Epithelial cell of esophagus (primary cell): ENCODE data around the gene OR10AD1.

ENCODE experiments used
- DNase-seq: peaks from one replicate; pipeline ENCODE4 v3.0.0; 2010; ENCODE audit warnings: low read depth
- H3K4me3 ChIP-seq: 2 replicates; pipeline ENCODE4 v1.5.1; 2011; ENCODE audit warnings: mild to moderate bottlenecking, low read length, control low read depth
- TF ChIP-seq, protein P1 (sequence below): IDR thresholded peaks from 2 replicates; pipeline ENCODE4 v1.5.1; 2011; ENCODE audit warnings: low read depth, mild to moderate bottlenecking, low read length, control low read depth, inconsistent platforms; ENCODE audit not compliant: insufficient read depth; ENCODE audit errors: missing control alignments

OR10AD1 gene

GRCh38 chr12:48183091-48183875 is 19.8 kb downstream of the OR10AD1 start, which contains the start of gene CCDC184:
TSS of gene CCDC184 (plus strand) at chr12:48183644. CDS start at chr12:48184123, 479 bp downstream.
- TF ChIP-seq, protein P1, sequence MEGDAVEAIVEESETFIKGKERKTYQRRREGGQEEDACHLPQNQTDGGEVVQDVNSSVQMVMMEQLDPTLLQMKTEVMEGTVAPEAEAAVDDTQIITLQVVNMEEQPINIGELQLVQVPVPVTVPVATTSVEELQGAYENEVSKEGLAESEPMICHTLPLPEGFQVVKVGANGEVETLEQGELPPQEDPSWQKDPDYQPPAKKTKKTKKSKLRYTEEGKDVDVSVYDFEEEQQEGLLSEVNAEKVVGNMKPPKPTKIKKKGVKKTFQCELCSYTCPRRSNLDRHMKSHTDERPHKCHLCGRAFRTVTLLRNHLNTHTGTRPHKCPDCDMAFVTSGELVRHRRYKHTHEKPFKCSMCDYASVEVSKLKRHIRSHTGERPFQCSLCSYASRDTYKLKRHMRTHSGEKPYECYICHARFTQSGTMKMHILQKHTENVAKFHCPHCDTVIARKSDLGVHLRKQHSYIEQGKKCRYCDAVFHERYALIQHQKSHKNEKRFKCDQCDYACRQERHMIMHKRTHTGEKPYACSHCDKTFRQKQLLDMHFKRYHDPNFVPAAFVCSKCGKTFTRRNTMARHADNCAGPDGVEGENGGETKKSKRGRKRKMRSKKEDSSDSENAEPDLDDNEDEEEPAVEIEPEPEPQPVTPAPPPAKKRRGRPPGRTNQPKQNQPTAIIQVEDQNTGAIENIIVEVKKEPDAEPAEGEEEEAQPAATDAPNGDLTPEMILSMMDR, result no peak
- DNase-seq, result peak; percentile 47
- peak within 1 kb of the TSS; percentile 49 for H3K4me3 ChIP-seq

DNA sequence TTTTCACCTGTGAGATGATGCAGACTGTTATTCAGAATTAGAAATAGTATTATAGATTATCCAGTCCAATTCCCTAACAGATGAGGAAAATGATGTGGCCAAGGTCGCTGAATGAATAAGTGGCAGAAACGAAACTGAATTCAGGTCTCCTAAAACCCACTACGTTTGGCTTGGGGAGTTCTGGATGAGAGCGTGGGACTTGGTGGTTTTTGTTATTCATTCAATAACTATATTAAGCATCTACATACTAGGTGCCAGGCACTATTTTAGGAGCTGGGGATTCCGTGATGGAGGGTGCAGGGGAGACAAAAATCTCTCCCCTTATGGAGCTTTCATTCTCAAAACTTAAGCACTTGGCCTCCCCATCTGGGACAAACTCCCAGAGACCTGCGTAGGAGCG is 20.5 kb downstream of the OR10AD1 start:
- TF ChIP-seq, protein P1, result no peak
- no peak for DNase-seq
- peak overlapping the region; percentile 49 for H3K4me3 ChIP-seq

DNA sequence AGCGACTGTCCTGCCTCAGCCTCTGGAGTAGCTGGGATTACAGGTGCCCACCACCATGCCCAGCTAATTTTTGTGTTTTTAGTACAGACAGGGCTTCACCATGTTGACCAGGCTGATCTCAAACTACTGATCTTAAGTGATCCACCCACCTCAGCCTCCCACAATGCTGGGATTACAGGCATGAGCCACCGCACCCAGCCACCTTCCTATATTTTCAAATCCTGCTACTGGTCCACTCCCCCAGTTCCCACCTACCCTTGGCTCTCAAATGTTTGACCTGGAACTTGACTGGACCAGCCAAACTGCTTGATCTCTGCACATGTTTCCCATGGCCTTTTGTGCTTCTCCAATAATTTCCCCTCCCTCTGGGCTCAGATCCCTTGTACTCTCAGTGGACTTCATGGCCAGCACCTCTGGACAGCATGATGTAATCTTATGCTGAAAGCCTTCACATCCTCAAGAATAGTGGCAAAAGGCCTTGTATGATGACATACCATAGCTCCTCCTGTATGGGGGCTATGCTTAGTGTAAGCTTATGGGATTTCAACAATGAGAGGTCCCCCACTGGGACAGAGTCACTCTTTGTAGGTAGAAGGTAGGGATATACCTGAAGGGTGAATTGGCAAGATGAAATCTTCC is 22.1 kb downstream of the OR10AD1 start:
- no peak for DNase-seq
- H3K4me3 ChIP-seq, result no peak overlapping the region
- TF ChIP-seq, protein P1, result no peak

- TF ChIP-seq, protein P1, result no peak
- no peak overlapping the region for H3K4me3 ChIP-seq
- no peak for DNase-seq
Measured at GRCh38 chr12:48180424-48180823, 22.7 kb downstream of the OR10AD1 start.

DNA sequence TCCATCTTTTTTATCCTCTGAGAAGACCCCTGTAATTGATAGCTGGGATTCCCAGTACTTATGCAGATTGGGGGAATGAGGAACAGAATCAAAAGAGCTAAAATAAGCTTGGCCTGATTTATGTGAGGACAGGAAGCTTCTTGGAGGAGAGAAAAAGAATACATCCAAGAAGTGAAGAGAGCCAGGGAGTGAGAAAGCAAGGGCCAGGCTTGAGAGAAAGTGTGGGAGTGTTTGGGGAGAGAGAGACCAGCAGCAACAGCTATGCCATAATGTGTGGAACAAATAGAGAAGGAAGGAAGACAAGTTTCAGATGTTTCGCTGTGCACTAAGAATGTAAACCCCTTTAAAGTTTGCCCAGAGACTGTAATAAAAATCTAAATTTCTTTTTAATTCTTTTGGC is 23.6 kb downstream of the OR10AD1 start:
- TF ChIP-seq, protein P1, result no peak
- no peak overlapping the region for H3K4me3 ChIP-seq
- no peak for DNase-seq

GRCh38 chr12:48177982-48178381 is 25.1 kb downstream of the OR10AD1 start:
- no peak for DNase-seq
- TF ChIP-seq, protein P1, result no peak
- no peak overlapping the region for H3K4me3 ChIP-seq

DNA sequence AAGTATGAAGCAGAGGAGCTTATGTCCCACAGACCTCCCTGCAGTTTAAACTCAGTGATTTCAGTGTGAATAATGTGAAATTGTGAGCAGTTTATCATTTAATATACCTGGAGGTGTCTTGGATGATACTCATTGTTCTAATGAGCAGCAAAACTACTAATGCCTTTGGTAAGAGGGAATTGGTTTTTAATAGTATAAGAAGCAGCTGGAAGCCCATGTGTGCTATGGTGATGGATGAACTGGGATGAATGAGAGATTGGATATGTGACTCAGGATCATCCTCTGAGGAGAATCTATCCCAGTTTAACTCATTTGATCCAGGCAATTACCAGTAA is 26.7 kb downstream of the OR10AD1 start:
- TF ChIP-seq, protein P1, result no peak
- DNase-seq, result no peak
- no peak overlapping the region for H3K4me3 ChIP-seq
